H9 (cell line): ENCODE measurements around the gene OCRL. TPM values are rescaled to one million over a fixed set of nuclear protein-coding genes. Genes with fewer than 3 reads are reported as not detected.

ENCODE experiments used
- DNase-seq: peaks from one replicate; pipeline ENCODE4 v3.0.0-alpha.2; 2017
- H2AFZ ChIP-seq: one replicate; pipeline ENCODE4 v1.6.1; 2013; ENCODE audit warnings: mild to moderate bottlenecking, low read length, control low read depth, moderate library complexity
- H2AK5ac ChIP-seq: 2 replicates; pipeline ENCODE4 v1.6.1; 2013; ENCODE audit warnings: low read length, control low read depth, mixed read lengths; ENCODE audit not compliant: insufficient read length
- H2BK120ac ChIP-seq: one replicate; pipeline ENCODE4 v1.6.1; 2013; ENCODE audit warnings: low read depth, mild to moderate bottlenecking, low read length, control low read depth, inconsistent platforms; ENCODE audit not compliant: poor library complexity, severe bottlenecking
- H2BK12ac ChIP-seq: 2 replicates; pipeline ENCODE4 v1.6.1; 2013; ENCODE audit warnings: low read length, control low read depth, mixed read lengths, low read depth; ENCODE audit not compliant: insufficient read length
- H2BK15ac ChIP-seq: 2 replicates; pipeline ENCODE4 v1.6.1; 2013; ENCODE audit warnings: low read depth, low read length, control low read depth
- H2BK20ac ChIP-seq: one replicate; pipeline ENCODE4 v1.6.1; 2013; ENCODE audit warnings: low read depth, mild to moderate bottlenecking, low read length, control low read depth, inconsistent platforms; ENCODE audit not compliant: poor library complexity, severe bottlenecking
- H2BK5ac ChIP-seq: 2 replicates; pipeline ENCODE4 v1.6.1; 2013; ENCODE audit warnings: low read length, control low read depth, mixed read lengths; ENCODE audit not compliant: insufficient read length
- H3K14ac ChIP-seq: 2 replicates; pipeline ENCODE4 v1.6.1; 2013; ENCODE audit warnings: low read length, control low read depth; ENCODE audit not compliant: insufficient read depth
- H3K18ac ChIP-seq: 2 replicates; pipeline ENCODE4 v1.6.1; 2013; ENCODE audit warnings: low read depth, mild to moderate bottlenecking, mixed read lengths, low read length, control low read depth; ENCODE audit not compliant: insufficient read length
- H3K23ac ChIP-seq: 2 replicates; pipeline ENCODE4 v1.6.1; 2013; ENCODE audit warnings: low read length, control low read depth, mixed read lengths, low read depth; ENCODE audit not compliant: insufficient read length
- H3K23me2 ChIP-seq: 2 replicates; pipeline ENCODE4 v1.6.1; 2013; ENCODE audit warnings: low read depth, mild to moderate bottlenecking, mixed read lengths, low read length, control low read depth; ENCODE audit not compliant: insufficient read length, poor library complexity, severe bottlenecking
- H3K27ac ChIP-seq: 2 replicates; pipeline ENCODE4 v1.5.1; 2013; ENCODE audit warnings: low read length, control low read depth, mixed read lengths, low read depth; ENCODE audit not compliant: insufficient read length
- H3K27me3 ChIP-seq: 2 replicates; pipeline ENCODE4 v1.6.1; 2013; ENCODE audit warnings: low read length, control low read depth, inconsistent platforms; ENCODE audit not compliant: insufficient read depth
- H3K4ac ChIP-seq: 2 replicates; pipeline ENCODE4 v1.6.1; 2013; ENCODE audit warnings: low read depth, mild to moderate bottlenecking, control low read depth, inconsistent platforms, low read length, moderate library complexity
- H3K4me1 ChIP-seq: 2 replicates; pipeline ENCODE4 v1.6.1; 2013; ENCODE audit warnings: low read length, control low read depth, inconsistent platforms; ENCODE audit not compliant: insufficient read depth
- H3K4me2 ChIP-seq: 2 replicates; pipeline ENCODE4 v1.6.1; 2013; ENCODE audit warnings: low read length, control low read depth, mixed read lengths; ENCODE audit not compliant: insufficient read length, insufficient read depth
- H3K56ac ChIP-seq: 2 replicates; pipeline ENCODE4 v1.6.1; 2013; ENCODE audit warnings: low read depth, mild to moderate bottlenecking, mixed read lengths, low read length, control low read depth; ENCODE audit not compliant: insufficient read length
- H3K79me1 ChIP-seq: 2 replicates; pipeline ENCODE4 v1.6.1; 2013; ENCODE audit warnings: low read depth, mild to moderate bottlenecking, moderate library complexity, low read length, control low read depth, inconsistent platforms; ENCODE audit not compliant: insufficient read depth, poor library complexity, severe bottlenecking
- H3K79me2 ChIP-seq: 2 replicates; pipeline ENCODE4 v1.6.1; 2013; ENCODE audit warnings: low read length, control low read depth, inconsistent platforms; ENCODE audit not compliant: insufficient read depth
- H3K9ac ChIP-seq: 2 replicates; pipeline ENCODE4 v1.6.1; 2013; ENCODE audit warnings: low read length, control low read depth, mixed read lengths; ENCODE audit not compliant: insufficient read length; ENCODE audit errors: extremely low read depth
- H3K9me3 ChIP-seq: one replicate; pipeline ENCODE4 v1.6.1; 2013; ENCODE audit warnings: low read depth, low read length, inconsistent platforms; ENCODE audit not compliant: control insufficient read depth
- H3T11ph ChIP-seq: one replicate; pipeline ENCODE4 v1.6.1; 2013; ENCODE audit warnings: mild to moderate bottlenecking, low read length, control low read depth, inconsistent platforms
- H4K20me1 ChIP-seq: one replicate; pipeline ENCODE4 v1.6.1; 2013; ENCODE audit not compliant: control insufficient read depth, insufficient read length, insufficient read depth
- H4K5ac ChIP-seq: 2 replicates; pipeline ENCODE4 v1.6.1; 2013; ENCODE audit warnings: low read depth, mild to moderate bottlenecking, mixed read lengths, low read length, control low read depth; ENCODE audit not compliant: insufficient read length
- H4K8ac ChIP-seq: replicated peaks from 2 replicates; pipeline ENCODE4 v1.6.1; 2013; ENCODE audit warnings: low read length, control low read depth, mixed read lengths, low read depth; ENCODE audit not compliant: insufficient read length
- H4K91ac ChIP-seq: 2 replicates; pipeline ENCODE4 v1.6.1; 2013; ENCODE audit warnings: low read depth, mild to moderate bottlenecking, moderate library complexity, mixed read lengths, low read length, control low read depth; ENCODE audit not compliant: insufficient read length
- H3K27ac Mint-ChIP-seq, 3 experiments: 2 replicates in 2 of 3; 3 replicates in 1 of 3; pipeline ENCODE4 v1.8.0; 2020 to 2021; ENCODE audit warnings: mixed read lengths in 3 of 3, mild to moderate bottlenecking in 1 of 3, moderate library complexity in 1 of 3
- H3K27me3 Mint-ChIP-seq: 2 replicates; pipeline ENCODE4 v1.8.0; 2021; ENCODE audit warnings: low read depth, mild to moderate bottlenecking, moderate library complexity, mixed read lengths
- H3K36me3 Mint-ChIP-seq, 3 experiments: 2 replicates in 2 of 3; 3 replicates in 1 of 3; pipeline ENCODE4 v1.8.0; 2020 to 2021; ENCODE audit warnings: low read depth in 3 of 3, mixed read lengths in 3 of 3; ENCODE audit not compliant: insufficient read depth in 1 of 3
- H3K4me1 Mint-ChIP-seq, 2 experiments: 2 replicates each; pipeline ENCODE4 v1.8.0; 2020; ENCODE audit warnings: mixed read lengths in 2 of 2
- H3K4me3 Mint-ChIP-seq, 2 experiments: 2 replicates in 1 of 2; 3 replicates in 1 of 2; pipeline ENCODE4 v1.8.0; 2020 to 2021; ENCODE audit warnings: mild to moderate bottlenecking in 2 of 2, mixed read lengths in 2 of 2, moderate library complexity in 1 of 2
- H3K9me3 Mint-ChIP-seq, 2 experiments: 2 replicates in 1 of 2; 3 replicates in 1 of 2; pipeline ENCODE4 v1.8.0; 2020; ENCODE audit warnings: mild to moderate bottlenecking in 2 of 2, mixed read lengths in 2 of 2, moderate library complexity in 1 of 2
- CTCF ChIP-seq: fragments of 200-600 bp; sonication (generic); conservative IDR thresholded peaks from 3 replicates; pipeline ENCODE4 v1.8.0; 2021; ENCODE audit warnings: antibody characterized with exemption, mild to moderate bottlenecking
- WGBS: extraction: QIAGEN DNeasy Blood & Tissue Kit; methylation state at CpG from one replicate; pipeline ENCODE4 v1.1.7; 2013; ENCODE audit warnings: missing lambda C conversion rate, low lambda C conversion rate, mixed read lengths; ENCODE audit not compliant: insufficient read length; ENCODE audit errors: extremely low coverage; 5-methylcytosine and 5-hydroxymethylcytosine counted together
- total RNA-seq: library from RNA; stranded (reverse); gene quantifications from 2 replicates; pipeline ENCODE4 v1.2.1, GENCODE V29; 2021

OCRL gene
- total RNA-seq, 1 experiment from 2014 or later, result 31.4 TPM

GRCh38 chrX:129577473-129577872 is 37.4 kb downstream of the OCRL start:
- H3K4ac ChIP-seq, result no peak overlapping the region
- H4K5ac ChIP-seq, result no peak overlapping the region
- no peak overlapping the region for H4K91ac ChIP-seq
- H3K23ac ChIP-seq, result no peak overlapping the region
- no peaks in the 10 kb centered on the region for H4K20me1 ChIP-seq
- no peak overlapping the region for H2BK15ac ChIP-seq
- no peak overlapping the region for H3K9ac ChIP-seq
- no peak overlapping the region for H4K8ac ChIP-seq
- no peak overlapping the region for H3K56ac ChIP-seq
- Mint-ChIP-seq H3K4me1 (no peaks in the 10 kb centered on the region), H3K9me3 (no peaks in the 10 kb centered on the region), H3K4me3 (no peak overlapping the region), H3K27me3 (no peaks in the 10 kb centered on the region), H3K27ac (no peak overlapping the region), H3K36me3 (peaks cover 29 to 68% (median 63%) of the 10 kb centered on the region in 3 experiments; a peak in 6 of 7 replicates)
- H3K27me3 ChIP-seq, result no peaks in the 10 kb centered on the region
- no peaks in the 10 kb centered on the region for H3K79me1 ChIP-seq
- no peak overlapping the region for H3K14ac ChIP-seq
- no peak overlapping the region for H2BK20ac ChIP-seq
- no peaks in the 10 kb centered on the region for H3K23me2 ChIP-seq
- H3K79me2 ChIP-seq, result no peaks in the 10 kb centered on the region
- H3K4me1 ChIP-seq, result no peaks in the 10 kb centered on the region
- H3K9me3 ChIP-seq, result no peaks in the 10 kb centered on the region
- no peak overlapping the region for H3K18ac ChIP-seq
- DNase-seq, result no peak
- TF ChIP-seq CTCF, result no peak
- no peak overlapping the region for H3T11ph ChIP-seq
- no CpG with 5 or more reads among the region's 5 CpGs for WGBS
- H2AK5ac ChIP-seq, result no peak overlapping the region
- no peak overlapping the region for H2BK5ac ChIP-seq
- H3K4me2 ChIP-seq, result no peak overlapping the region
- H3K27ac ChIP-seq, result no peak overlapping the region
- H2AFZ ChIP-seq, result no peak overlapping the region
- H2BK120ac ChIP-seq, result no peak overlapping the region
- no peak overlapping the region for H2BK12ac ChIP-seq
